ENCODE results near the gene ZNF397.

DNA sequence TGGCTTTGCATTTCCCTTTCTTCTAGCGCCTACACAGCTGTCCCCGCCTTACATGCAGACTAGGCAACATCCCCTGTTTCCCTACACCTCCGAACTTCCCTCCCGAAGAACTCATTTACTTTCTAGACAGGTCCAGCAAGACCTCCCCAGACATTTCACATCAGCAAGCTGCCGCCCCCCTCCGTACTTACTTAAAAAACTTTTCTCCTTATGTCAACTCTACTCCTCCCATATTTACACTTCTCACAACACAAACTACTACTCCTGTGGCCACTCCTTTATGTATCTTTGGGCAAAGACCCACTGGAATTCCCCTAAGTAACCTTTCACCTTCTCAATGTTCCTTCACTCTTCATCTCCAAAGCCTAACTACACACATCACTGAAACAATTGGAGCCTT, 20.4 kb upstream of the ZNF397 start:
- TF ChIP-seq, protein P1, sequence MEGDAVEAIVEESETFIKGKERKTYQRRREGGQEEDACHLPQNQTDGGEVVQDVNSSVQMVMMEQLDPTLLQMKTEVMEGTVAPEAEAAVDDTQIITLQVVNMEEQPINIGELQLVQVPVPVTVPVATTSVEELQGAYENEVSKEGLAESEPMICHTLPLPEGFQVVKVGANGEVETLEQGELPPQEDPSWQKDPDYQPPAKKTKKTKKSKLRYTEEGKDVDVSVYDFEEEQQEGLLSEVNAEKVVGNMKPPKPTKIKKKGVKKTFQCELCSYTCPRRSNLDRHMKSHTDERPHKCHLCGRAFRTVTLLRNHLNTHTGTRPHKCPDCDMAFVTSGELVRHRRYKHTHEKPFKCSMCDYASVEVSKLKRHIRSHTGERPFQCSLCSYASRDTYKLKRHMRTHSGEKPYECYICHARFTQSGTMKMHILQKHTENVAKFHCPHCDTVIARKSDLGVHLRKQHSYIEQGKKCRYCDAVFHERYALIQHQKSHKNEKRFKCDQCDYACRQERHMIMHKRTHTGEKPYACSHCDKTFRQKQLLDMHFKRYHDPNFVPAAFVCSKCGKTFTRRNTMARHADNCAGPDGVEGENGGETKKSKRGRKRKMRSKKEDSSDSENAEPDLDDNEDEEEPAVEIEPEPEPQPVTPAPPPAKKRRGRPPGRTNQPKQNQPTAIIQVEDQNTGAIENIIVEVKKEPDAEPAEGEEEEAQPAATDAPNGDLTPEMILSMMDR (conservative IDR thresholded peaks at IDR 0.05; ENCODE audit: low read length), result no peak
- TF ChIP-seq EZH2phosphoT487 (IDR thresholded peaks at IDR 0.05; ENCODE audit: borderline replicate concordance, low read depth, low read length), result no peak

Data from OCI-LY7 (cell line).